NCI-H774 (cell line): ENCODE results near the gene IL4R.
"Not testable (repeated sequence)": the region's sequence is repeated elsewhere in the genome, so short reads cannot be mapped to it uniquely, and the experiment has no call there.

ENCODE experiments used
- DNase-seq: peaks from one replicate; lab custom pipeline; 2025; lab: John Stamatoyannopoulos, UW

Gene IL4R

GRCh38 chr16:27381236-27381635 lies 67.5 kb downstream of the IL4R start:
- no peak for DNase-seq

DNA sequence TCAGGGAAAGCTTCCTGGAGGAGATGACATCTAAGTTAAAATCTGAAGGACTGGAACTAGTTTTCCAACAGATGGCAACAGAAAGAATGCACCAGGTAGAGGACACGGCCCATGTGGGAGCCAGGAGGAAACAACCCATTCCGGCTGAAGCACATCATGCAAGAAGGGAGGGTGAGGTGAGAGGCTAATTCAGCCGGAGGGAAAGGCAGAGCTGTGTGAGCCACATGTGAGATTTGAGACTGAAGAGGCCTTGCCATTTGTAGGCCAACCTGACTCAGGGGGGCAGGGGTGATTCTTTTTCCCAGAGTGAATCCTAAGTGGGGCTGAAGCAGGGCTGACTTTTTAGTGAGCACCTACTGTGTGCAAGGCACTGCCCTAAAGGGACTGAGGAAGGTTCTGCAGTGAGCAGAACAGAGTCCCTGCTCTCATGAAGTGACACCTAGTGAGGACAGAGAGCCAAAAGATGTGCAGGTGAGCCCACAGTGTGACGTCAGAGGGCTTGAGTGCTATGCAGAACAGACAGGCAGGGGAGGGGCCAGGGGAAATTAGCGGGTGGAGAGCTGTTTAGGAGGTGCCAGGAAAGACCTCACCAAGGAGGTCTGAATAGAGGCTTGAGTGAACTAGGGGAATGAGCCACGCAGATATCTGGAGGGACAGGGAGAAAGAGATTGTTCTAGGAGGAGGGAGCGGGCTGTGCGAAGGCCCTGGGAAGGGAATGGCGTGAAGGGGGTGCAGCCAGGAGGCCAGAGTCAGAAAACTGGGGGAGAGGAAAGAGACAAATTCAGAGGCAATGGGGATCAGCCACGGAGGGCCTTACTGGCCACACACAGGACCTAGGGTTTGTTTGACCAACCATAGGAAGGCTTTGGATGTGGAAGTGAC lies 68.4 kb downstream of the IL4R start:
- DNase-seq: no peak

DNA sequence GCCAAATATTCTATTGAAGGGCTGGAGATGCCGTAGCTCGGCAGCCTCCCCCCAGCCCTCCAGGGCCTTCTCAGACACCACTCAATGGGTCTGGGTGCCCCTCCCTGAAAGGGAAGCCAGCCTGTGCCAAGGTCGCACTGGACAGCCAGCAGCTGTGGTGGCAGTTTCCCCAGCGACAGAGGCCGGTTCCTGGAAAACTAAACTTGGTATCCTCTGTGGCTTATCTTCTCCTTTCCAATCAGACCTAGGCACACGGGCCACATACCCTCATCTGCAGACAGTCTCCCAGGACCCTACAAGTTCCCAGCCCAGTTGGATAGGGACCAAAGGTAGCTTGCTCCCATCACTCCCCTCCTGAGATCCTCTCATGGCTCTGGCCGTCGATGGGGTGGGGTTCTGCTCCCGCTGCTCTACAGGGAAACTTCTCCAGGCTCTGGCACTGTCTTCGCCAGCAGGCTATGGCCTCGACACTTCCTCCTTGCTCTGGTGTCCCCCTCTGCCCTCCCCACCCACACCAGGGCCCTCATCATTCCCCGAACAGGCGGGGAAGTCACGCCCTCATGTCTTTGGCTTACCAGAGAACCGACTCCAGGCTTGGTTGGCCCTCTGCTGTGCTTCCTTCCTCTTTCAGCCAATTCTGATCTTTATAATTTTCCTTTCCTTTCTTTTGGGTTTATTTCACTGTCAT lies 69.9 kb downstream of the IL4R start:
- no peak for DNase-seq

GRCh38 chr16:27384425-27384824 lies 70.7 kb downstream of the IL4R start:
- no peak for DNase-seq

GRCh38 chr16:27385398-27385797 lies 71.6 kb downstream of the IL4R start:
- no peak for DNase-seq

DNA sequence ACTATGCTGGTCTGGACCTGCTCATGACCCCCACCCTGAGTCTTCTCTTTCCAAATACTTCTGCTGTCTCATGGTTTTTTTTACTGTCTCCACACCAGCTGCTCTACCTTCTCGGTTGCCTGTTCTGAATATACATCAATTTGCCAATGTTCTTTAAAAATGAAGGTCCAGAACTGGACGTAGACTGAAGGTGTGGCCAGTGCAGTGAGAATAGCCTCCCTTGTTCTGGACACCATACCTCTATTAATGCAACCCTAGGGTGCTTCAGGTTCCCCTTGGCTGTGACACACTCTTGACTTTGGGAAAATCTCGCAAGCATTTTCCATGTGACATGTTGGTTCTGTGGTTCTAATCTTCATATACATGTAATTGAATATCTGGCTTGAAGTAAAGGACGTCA lies 72.9 kb downstream of the IL4R start:
- no peak for DNase-seq

DNA sequence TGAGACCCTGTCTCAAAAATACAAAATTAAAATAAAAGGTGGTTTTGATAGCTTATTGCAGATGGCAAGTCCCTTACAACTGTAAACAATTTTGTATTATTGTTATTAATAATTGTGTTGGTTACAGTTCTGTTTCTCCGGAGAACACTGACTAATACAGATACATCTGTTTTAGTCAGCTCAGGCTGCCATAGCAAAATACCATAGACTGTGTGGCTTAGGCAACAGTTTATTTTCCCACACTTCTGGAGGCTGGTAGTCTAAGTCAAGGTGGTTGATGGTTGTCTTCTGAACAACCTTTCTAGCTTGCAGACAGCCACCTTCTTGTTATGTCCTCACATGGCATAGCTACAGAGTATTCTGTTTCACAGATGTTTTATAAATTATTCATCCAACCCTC lies 74.0 kb downstream of the IL4R start:
- no peak for DNase-seq

GRCh38 chr16:27389272-27389961 lies 75.6 kb downstream of the IL4R start:
- DNase-seq: no peak

GRCh38 chr16:27390151-27390550 lies 76.4 kb downstream of the IL4R start:
- DNase-seq: no peak

GRCh38 chr16:27392671-27393070 lies 78.9 kb downstream of the IL4R start:
- no peak for DNase-seq

GRCh38 chr16:27394516-27394915 lies 80.7 kb downstream of the IL4R start:
- DNase-seq: no peak

- not testable (repeated sequence) for DNase-seq
Observed at GRCh38 chr16:27398341-27398893, 84.6 kb downstream of the IL4R start.

GRCh38 chr16:27398894-27399853 lies 85.4 kb downstream of the IL4R start:
- DNase-seq: no peak

GRCh38 chr16:27399969-27400368 lies 86.2 kb downstream of the IL4R start:
- DNase-seq: no peak

- no peak for DNase-seq
Observed at GRCh38 chr16:27400751-27401620, 87.2 kb downstream of the IL4R start.

DNA sequence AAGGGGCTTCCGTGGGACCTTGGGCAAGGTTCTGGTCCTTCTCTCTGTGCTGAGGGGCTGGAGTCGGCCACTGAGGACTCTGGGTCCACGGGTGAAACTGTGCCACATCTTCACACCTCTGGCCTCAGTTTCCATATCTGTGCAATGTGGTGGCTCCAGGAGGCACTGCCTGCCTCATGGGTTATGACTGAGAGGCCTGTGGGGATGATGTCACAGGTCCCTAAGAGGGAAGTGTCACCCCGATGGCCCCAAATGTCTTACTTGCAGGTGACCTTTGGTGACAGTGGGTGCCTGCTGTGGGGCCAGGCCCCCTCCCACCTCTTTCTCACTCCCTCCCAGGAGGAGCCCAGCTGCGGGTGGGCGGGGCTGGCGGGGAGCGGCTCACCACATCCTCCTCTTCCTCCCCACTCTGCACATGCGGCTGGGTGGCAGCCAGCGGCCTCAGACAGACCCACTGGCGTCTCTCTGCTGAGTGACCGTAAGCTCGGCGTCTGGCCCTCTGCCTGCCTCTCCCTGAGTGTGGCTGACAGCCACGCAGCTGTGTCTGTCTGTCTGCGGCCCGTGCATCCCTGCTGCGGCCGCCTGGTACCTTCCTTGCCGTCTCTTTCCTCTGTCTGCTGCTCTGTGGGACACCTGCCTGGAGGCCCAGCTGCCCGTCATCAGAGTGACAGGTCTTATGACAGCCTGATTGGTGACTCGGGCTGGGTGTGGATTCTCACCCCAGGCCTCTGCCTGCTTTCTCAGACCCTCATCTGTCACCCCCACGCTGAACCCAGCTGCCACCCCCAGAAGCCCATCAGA lies 88.2 kb downstream of the IL4R start, which contains the start of gene IL21R:
IL21R (plus strand) TSS at position 407 of the 801 bp plus-strand sequence. CDS start 27,898 bp downstream, outside the sequence.
- no peak for DNase-seq

- DNase-seq: no peak
Observed at GRCh38 chr16:27402569-27402963, 88.8 kb downstream of the IL4R start.

DNA sequence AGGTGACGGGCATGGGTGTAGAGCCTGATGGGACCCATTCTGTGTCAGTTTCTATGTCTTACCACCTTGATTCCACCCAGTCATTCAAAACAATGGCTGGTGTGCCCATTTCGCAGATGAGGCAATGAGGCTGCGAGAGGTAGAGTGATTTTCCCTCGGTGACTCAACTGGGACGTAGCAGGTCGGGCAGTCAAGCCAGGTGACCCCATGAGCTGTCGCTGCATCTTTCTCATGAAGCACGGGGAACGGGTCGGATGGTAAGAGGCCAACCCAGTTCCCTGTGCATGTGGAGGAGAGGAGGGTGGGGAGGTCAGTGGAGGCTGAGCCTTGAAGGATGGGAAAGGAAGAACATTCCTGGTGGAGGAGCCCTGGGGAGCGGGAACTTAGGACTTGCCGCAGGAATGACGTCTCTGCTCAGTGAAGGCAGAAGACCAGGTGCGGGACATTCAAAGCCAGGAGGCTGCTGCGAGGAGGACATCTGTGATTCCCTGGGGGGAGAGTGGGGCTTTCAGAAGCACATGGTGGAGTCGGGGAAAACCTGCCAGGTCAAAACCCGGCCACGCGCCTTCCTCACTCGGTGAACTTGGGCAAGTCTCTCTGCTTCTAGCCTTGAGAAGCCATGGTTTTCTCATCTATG lies 89.3 kb downstream of the IL4R start:
- DNase-seq: no peak

- DNase-seq: no peak
Observed at GRCh38 chr16:27403601-27403992, 89.8 kb downstream of the IL4R start.
